Heart left ventricle (tissue), 16 donors: Measurements from ENCODE around the gene KLHDC7B. TPM values are rescaled to one million over a fixed set of nuclear protein-coding genes. Genes with fewer than 3 reads are reported as not detected.

Experiments used
- ATAC-seq, 4 donors: fragments of 200-7000 bp; cut with Tn5 transposase; one replicate each; pipeline ENCODE4 v1.9.1; 2020 to 2022; ENCODE audit warnings: moderate library complexity in 4 of 4, mild to moderate bottlenecking in 3 of 4, moderate number of reproducible peaks in 1 of 4
- DNase-seq, 5 donors: peaks; one replicate each; pipeline ENCODE4 v3.0.0-alpha.2; 2020
- H3K27ac ChIP-seq, 12 donors: fragments of 200-600 bp; sonication (generic) in 4 of 12; one replicate each; pipeline versions ENCODE4 v1.5.0 to v1.8.0; 2016 to 2022; ENCODE audit warnings: mild to moderate bottlenecking in 2 of 12
- H3K27me3 ChIP-seq, 9 donors: fragments of 200-600 bp; sonication (generic) in 2 of 9; one replicate each; pipeline versions ENCODE4 v1.5.1 to v1.8.0; 2016 to 2022; ENCODE audit warnings: mild to moderate bottlenecking in 3 of 9
- H3K36me3 ChIP-seq, 9 donors: fragments of 200-600 bp; sonication (generic) in 2 of 9; one replicate each; pipeline versions ENCODE4 v1.5.0 to v1.8.0; 2018 to 2022; ENCODE audit warnings: mild to moderate bottlenecking in 2 of 9
- H3K4me1 ChIP-seq, 12 donors: fragments of 200-600 bp; sonication (generic) in 4 of 12; one replicate each; pipeline versions ENCODE4 v1.5.0 to v1.8.0; 2016 to 2022; ENCODE audit warnings: mild to moderate bottlenecking in 3 of 12
- H3K4me3 ChIP-seq, 12 donors: fragments of 200-600 bp; sonication (generic) in 4 of 12; one replicate each; pipeline versions ENCODE4 v1.5.0 to v1.8.0; 2017 to 2022; ENCODE audit warnings: mild to moderate bottlenecking in 9 of 12, moderate library complexity in 4 of 12
- H3K9me3 ChIP-seq, 12 donors: fragments of 200-600 bp; sonication (generic) in 4 of 12; one replicate each; pipeline versions ENCODE4 v1.5.0 to v1.8.0; 2016 to 2022; ENCODE audit warnings: mild to moderate bottlenecking in 1 of 12
- CTCF ChIP-seq, 12 donors: fragments of 200-600 bp; sonication (generic) in 4 of 12; IDR thresholded peaks; one replicate each; pipeline versions ENCODE4 v1.5.0 to v1.8.0; 2018 to 2022; ENCODE audit warnings: antibody characterized with exemption in 12 of 12, mild to moderate bottlenecking in 5 of 12
- POLR2A ChIP-seq, 2 donors: fragments of 450-650 bp; IDR thresholded peaks; one replicate each; pipeline ENCODE4 v1.6.1; 2017; ENCODE audit warnings: antibody characterized with exemption in 2 of 2, mild to moderate bottlenecking in 2 of 2, moderate library complexity in 2 of 2
- WGBS, 4 donors: extraction: QIAGEN DNeasy Blood & Tissue Kit in 2 of 4; methylation state at CpG; one replicate each; pipeline versions ENCODE4 v1.1.5 to v1.1.7; 2013 to 2018; 5-methylcytosine and 5-hydroxymethylcytosine counted together
- intact Hi-C, 10 donors: fragments of 100-400 bp; cut with DNase I; formaldehyde crosslinking; loops; one replicate each; pipeline versions ENCODE4 v1.11.1 to v1.14.2; 2022
- polyA plus RNA-seq, 2 donors: library from polyadenylated mRNA; stranded (reverse); fragments of 200-250 nt; gene quantifications; one replicate each; pipeline ENCODE4 v1.2.3, GENCODE V29; 2013
- total RNA-seq, 9 donors: library from RNA; depleted of rRNA in 2 of 9; stranded (reverse); fragments of >200 nt in 2 of 9; fragmentation: NEBNext Ultra II Directional in 3 of 9; extraction: Animal tissue kit (Norgen Biotek cat#: 25700) in 3 of 9; gene quantifications; one replicate each; pipeline versions ENCODE4 v1.1.0 to v1.2.4, GENCODE V29; 2016 to 2023
- donor health status: ischemic (EF 13 %, LVEDD 7.1; RV severe dilation, severe dysfunction).
- donor health status: healthy with polysubstance abuse.
- donor health status: DM: no; HTN: yes; CAD: no.
- donor health status: DM: no; HTN: no; CAD: no.
- donor health status: ischemic (EF 25% LVEDD 6.9; RV normal size, moderate dysfunction).
- donor health status: ischemic (EF 25% LVEDD 5.7; RV mildly dilated, moderate dysfunction).
- donor health status: healthy.
- donor health status: DM: yes; HTN: yes; CAD: no.
- donor health status: ischemic (EF 35%, LVEDD 5.7; RV mildly dilated, moderate dysfunction).
- donor health status: nonischemic (EF 11% LVEDD 7.7; RV severe dilation, severe dysfunction).
- donor health status: DM: yes; HTN: yes; CAD: no.
- donor health status: PGD.
- donor health status: ischemic (EF 29% LVEDD 5.4; RV normal size, mild dysfunction).
- donor health status: nonischemic (EF 23%, LVEDD 6.1; RV moderate dilation, normal function).

KLHDC7B gene
- total and polyA plus RNA-seq, 11 donors, result 0.08 to 1.3 (median 0.13) TPM; not detected in 6

GRCh38 chr22:50560034-50560433 is 14.3 kb downstream of the KLHDC7B start:
- WGBS, 4 donors, result 86 to 93% (median 90%) methylated on average over 3 of the region's 3 CpGs
- Histone ChIP-seq H3K27ac (no peak overlapping the region), H3K9me3 (no peaks in the 10 kb centered on the region), H3K4me1 (peaks cover 0 to 17% (median 7%) of the 10 kb centered on the region in 12 donors), H3K27me3 (no peaks in the 10 kb centered on the region), H3K4me3 (no peak overlapping the region), H3K36me3 (no peaks in the 10 kb centered on the region)
- no peak for TF ChIP-seq POLR2A (IDR thresholded peaks at IDR 0.05)
- TF ChIP-seq CTCF (IDR thresholded peaks at IDR 0.05), result no peak
- no peak for ATAC-seq
- no peak for DNase-seq
- intact Hi-C loops, result loop anchor here in 2 of 10 donors (5.0 kb wide), 2 partner anchors 33 to 53 kb away; partner anchors contain the start of genes LMF2 (in 1 of the 2), NCAPH2 (in 1 of the 2) and SCO2 (in 1 of the 2)

GRCh38 chr22:50561401-50562358 is 16.0 kb downstream of the KLHDC7B start:
- Histone ChIP-seq H3K4me3 (no peak overlapping the region), H3K27me3 (no peaks in the 10 kb centered on the region), H3K27ac (no peak overlapping the region), H3K9me3 (no peaks in the 10 kb centered on the region), H3K36me3 (no peaks in the 10 kb centered on the region), H3K4me1 (peaks cover 0 to 17% (median 7%) of the 10 kb centered on the region in 12 donors)
- DNase-seq (no peak), ATAC-seq (no peak)
- TF ChIP-seq CTCF (IDR thresholded peaks at IDR 0.05) (no peak), POLR2A (IDR thresholded peaks at IDR 0.05) (no peak)
- intact Hi-C loops, result loop anchor here in 3 of 10 donors (1.0 to 5.0 kb wide), 3 partner anchors 34 to 54 kb away; partner anchors contain the start of genes SCO2 (in 2 of the 3), LMF2 (in 1 of the 3) and NCAPH2 (in 1 of the 3)
- 76 to 81% (median 79%) methylated on average over 18 to 30 of the region's 34 CpGs for WGBS, 4 donors

- Histone ChIP-seq H3K27ac (peak within 1 kb of the TSS; percentile 65 to 96 (median 86)), H3K9me3 (no peaks in the 10 kb centered on the region), H3K4me3 (peak within 1 kb of the TSS; percentile 30 to 97 (median 64)), H3K27me3 (no peaks in the 10 kb centered on the region), H3K4me1 (peaks cover 0 to 17% (median 7%) of the 10 kb centered on the region in 12 donors), H3K36me3 (peaks cover 0 to 7% (median 3%) of the 10 kb centered on the region in 9 donors)
- intact Hi-C loops, result loop anchor here in 3 of 10 donors (1.0 to 5.0 kb wide), 5 partner anchors 20 to 55 kb away; partner anchors contain the start of genes SCO2 (in 2 of the 3), CHKB (in 1 of the 3), LMF2 (in 1 of the 3) and NCAPH2 (in 1 of the 3)
- 6 to 13% (median 9%) methylated on average over 38 to 60 of the region's 61 CpGs for WGBS, 4 donors
- TF ChIP-seq CTCF (IDR thresholded peaks at IDR 0.05) (peak; percentile 92 to 100 (median 98)), POLR2A (IDR thresholded peaks at IDR 0.05) (peak; percentile 51 to 86)
- ATAC-seq (peak; percentile 94 to 97 (median 96)), DNase-seq (peak; percentile 97 to 99 (median 98))
These were observed 17.1 kb downstream of the KLHDC7B start, which contains the start of gene SYCE3 for GRCh38 chr22:50562523-50563412. Gene SYCE3 (minus strand): TSS chr22:50562919. CDS start chr22:50556405, 6,514 bp downstream.
